UCSD-AML1 (cell line): ENCODE data around the gene FIBCD1.
A peak's percentile ranks its signal among the peaks of the same experiment; 100 is the strongest.

Source experiments
- DNase-seq: peaks from one replicate; lab custom pipeline; 2025; ENCODE audit not compliant: unreplicated experiment; lab: John Stamatoyannopoulos, UW

FIBCD1 gene

GRCh38 chr9:130884111-130884531 is 54.9 kb downstream of the FIBCD1 start:
- DNase-seq: no peak

GRCh38 chr9:130883479-130883878 is 55.6 kb downstream of the FIBCD1 start:
- DNase-seq: no peak

GRCh38 chr9:130882696-130883225 is 56.3 kb downstream of the FIBCD1 start:
- no peak for DNase-seq

- no peak for DNase-seq
Measured at GRCh38 chr9:130881516-130881915, 57.5 kb downstream of the FIBCD1 start.

- no peak for DNase-seq
Measured at GRCh38 chr9:130880599-130881220, 58.3 kb downstream of the FIBCD1 start.

- no peak for DNase-seq
Measured at GRCh38 chr9:130879863-130880411, 59.1 kb downstream of the FIBCD1 start.

- DNase-seq: no peak
Measured at GRCh38 chr9:130878295-130878694, 60.8 kb downstream of the FIBCD1 start.

- DNase-seq: no peak
Measured at GRCh38 chr9:130877300-130877699, 61.7 kb downstream of the FIBCD1 start.

GRCh38 chr9:130874783-130875182 is 64.3 kb downstream of the FIBCD1 start:
- DNase-seq: no peak

- DNase-seq: no peak
Measured at GRCh38 chr9:130873966-130874365, 65.1 kb downstream of the FIBCD1 start.

GRCh38 chr9:130872912-130873503 is 66.0 kb downstream of the FIBCD1 start:
- DNase-seq: no peak

GRCh38 chr9:130872508-130872907 is 66.5 kb downstream of the FIBCD1 start:
- DNase-seq: no peak

- DNase-seq: no peak
Measured at GRCh38 chr9:130872093-130872492, 67.0 kb downstream of the FIBCD1 start.

GRCh38 chr9:130871395-130872062 is 67.5 kb downstream of the FIBCD1 start:
- DNase-seq: no peak

GRCh38 chr9:130870491-130871381 is 68.3 kb downstream of the FIBCD1 start:
- DNase-seq: no peak

GRCh38 chr9:130869250-130869649 is 69.8 kb downstream of the FIBCD1 start:
- DNase-seq: no peak

GRCh38 chr9:130868230-130868629 is 70.8 kb downstream of the FIBCD1 start:
- DNase-seq: no peak

GRCh38 chr9:130867556-130867955 is 71.5 kb downstream of the FIBCD1 start:
- no peak for DNase-seq

GRCh38 chr9:130866474-130866965 is 72.5 kb downstream of the FIBCD1 start:
- DNase-seq: peak; percentile 76

- DNase-seq: no peak
Measured at GRCh38 chr9:130865921-130866320, 73.1 kb downstream of the FIBCD1 start.

GRCh38 chr9:130864541-130864940 is 74.5 kb downstream of the FIBCD1 start:
- no peak for DNase-seq
